DMS53 (cell line): ENCODE measurements around the gene CETN3.

Experiments
- DNase-seq: peaks from one replicate; lab custom pipeline; 2025; lab: John Stamatoyannopoulos, UW

The CETN3 gene

DNA sequence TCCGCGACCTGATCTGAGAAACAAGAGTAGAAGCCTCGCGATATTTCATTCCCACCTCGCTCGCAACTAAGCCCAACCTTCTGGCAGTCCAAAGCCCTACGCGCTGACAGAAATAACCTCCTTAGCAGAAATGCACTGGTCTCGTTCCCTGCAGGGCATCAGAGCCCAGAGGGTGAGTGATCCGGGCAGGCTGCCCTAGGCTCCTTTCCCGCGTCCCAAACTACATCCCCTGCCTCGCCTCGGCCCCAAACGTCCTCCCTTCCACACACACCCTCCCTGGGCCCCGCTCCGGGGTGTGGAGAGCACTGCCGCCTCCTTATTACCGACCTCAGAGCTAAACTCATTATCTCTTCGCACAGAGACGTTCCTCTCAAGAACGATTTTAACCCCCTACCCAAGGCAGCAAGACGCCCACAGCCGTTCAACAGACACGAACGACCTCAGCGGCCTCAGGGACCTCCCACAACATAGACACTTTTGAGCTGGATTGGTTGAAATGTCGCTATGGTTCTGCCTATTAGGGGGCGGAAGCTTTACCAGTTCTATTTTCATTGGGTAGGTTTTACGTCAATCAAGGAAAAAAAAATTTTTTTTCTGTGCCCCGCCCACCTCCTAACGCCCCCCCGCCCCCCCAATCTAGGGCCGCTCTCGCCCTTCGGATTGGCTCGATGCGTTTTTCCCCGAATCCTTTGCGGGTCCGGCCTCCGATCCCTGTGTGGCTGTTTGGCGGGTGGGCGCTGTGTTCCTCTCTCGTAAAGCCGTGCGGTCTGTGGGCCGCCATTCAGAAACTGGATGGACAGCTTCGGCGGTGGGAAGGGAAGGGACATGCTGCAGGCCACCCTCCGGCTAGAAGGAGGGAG is at the start of gene CETN3:
CETN3 (minus strand) TSS at position 439 of the 860 bp plus-strand sequence; CDS start at position 344, 95 bp downstream.
- DNase-seq: peak; percentile 98

DNA sequence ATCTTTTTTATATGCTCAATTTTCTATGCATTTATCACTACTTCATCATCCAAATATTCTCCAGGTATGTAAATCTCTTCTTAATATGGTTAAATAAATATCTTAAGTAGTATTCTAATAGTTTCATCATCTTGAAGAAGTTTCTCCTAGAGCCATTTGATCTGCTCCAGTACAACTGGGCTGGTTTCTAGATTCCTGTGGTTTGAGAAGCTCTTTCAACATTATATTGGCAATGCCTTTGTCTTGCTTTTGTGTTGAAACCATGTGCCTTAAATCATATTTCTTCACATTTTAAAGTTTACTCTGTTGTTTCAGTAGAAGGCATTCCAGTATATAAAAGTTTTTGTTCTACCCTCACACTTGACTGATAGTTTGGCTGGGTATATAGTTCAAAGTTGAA is 37.4 kb upstream of the CETN3 start:
- DNase-seq: no peak

DNA sequence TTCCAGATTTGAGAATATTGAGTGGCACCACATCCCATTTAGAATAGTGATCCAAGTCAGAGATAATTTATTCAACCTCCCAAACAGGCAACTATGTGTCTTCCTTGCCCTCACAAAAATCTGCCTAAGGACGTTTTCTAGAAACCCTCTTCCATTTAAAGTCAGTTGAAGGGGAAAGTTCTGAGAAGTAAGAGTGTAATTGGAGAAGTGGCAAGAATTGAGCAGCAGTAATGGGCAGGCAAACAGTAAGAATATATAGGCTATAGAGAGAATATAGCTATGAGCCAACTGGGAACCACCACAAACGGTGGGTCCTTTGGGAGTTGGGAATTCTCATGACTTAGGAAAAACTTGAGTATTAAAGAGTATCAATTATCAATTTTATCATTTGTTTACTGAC is 31.1 kb upstream of the CETN3 start:
- DNase-seq: no peak

DNA sequence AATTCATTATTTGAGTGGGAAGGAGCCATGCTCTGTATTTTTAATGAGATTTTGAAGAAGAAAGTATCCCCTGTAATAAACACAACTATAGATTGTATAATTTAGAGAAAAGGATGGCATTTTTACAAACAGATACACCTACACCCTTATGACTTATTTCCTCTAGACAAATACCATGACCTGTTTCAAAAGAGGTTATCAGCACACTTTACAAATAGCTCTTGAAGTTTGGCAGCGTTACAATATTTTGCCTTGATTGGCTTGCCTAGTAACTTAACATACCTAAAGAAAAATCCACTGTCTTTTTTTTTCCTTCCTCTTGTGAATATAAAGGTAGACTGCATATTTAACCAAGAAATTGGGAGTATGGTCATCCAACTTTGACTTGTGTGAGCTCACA is 28.5 kb upstream of the CETN3 start:
- DNase-seq: peak; percentile 30

DNA sequence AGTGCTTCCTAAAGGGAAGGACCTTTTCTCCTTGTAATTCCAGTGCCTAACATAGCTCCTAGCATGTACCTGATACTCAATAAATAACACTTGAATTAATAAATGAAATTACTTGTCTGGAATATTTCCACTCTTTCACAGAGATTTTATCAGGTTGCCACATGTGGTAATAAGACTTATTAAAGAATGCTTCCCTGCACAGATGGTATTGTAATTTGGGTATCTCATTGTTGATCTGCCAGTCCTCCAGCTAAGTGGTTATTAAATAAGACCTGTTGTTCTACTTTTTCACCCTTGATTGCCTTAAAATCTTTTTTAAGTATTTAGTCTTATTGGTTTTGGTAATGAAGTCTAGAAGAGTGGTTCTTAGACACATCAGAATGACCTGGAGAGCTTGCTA is 28.1 kb upstream of the CETN3 start:
- no peak for DNase-seq

DNA sequence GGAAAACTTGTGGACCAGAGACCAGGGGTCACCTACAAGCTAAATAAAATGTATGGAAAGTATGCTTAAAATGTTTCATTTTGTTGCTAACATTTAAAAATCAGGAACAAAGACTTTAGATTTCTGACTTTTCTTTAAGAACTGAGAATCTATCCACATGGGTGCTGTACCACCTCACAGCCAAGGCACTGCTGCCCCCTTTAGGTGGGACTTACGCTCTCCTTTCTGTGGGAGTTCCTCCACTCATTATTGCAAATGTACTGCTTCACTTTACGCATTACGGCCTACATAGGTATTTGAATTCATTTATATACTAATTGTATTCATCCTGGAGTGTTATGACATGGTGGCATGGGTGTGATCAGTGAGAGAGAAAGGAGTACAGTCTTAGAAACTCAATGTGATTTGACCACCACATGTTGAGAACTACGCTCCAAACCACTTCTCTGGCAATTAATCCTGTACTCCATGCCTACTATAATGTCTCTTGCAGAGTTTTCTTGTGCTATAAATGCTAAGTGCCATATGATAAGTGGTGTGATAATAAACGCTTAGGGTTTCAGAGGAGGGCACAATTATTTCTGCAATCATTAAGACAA is 24.7 kb upstream of the CETN3 start:
- DNase-seq: peak; percentile 57

DNA sequence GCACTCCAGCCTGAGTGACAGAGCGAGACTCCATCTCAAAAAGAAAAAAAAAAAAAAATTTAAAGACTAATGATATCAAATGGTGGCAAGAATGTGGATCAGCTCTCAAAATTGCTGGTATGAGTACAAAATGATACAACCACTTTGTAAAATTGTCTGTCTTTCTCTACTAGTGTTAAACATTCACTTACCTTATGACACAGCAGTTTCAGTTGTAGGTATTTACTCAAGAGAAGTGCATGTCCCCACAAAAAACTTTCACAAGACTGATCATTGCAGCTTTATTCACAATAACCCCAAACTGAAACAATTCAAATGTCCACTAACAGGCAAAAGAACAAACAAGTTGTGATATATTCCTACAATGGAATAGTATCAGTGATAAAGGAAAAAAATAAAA is 14.7 kb upstream of the CETN3 start:
- no peak for DNase-seq

DNA sequence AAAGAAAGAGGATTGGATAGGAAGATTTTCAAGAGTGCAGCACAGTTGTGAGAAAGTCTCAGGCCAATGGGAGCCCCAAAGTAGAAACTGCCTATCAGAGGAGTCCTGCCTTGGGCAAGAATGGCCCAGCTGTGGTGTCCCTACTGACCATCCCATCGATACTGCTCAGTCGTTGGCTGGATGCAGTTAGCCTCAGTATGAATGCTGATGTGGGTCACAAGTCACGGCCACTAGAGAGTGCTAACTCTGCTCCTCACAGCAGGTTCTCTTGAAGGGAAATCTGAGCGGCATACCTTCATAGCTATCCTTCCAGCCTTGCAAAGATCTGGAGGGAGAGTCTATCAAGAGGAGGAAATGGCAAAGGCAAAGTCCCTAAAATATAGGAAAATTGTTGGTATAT is 11.6 kb upstream of the CETN3 start:
- DNase-seq: peak; percentile 32

DNA sequence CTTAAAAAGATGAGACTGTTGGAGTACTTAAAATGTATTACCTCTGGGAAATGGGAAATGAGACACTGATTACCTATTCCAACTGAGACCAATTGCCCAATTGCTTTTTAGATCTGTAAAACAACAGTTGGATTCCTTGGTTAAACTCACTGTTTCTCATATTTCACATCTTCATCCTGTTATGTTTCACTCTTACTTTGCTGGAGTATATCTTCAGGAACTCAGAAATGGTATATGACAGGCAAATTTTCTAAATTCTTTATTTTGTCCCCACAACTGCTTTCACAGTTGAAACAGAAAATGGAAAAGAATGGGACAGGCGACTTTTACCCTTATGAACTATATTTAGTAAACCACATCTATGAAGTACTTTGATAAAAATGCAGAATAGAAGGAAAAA is 8.7 kb upstream of the CETN3 start:
- DNase-seq: no peak

DNA sequence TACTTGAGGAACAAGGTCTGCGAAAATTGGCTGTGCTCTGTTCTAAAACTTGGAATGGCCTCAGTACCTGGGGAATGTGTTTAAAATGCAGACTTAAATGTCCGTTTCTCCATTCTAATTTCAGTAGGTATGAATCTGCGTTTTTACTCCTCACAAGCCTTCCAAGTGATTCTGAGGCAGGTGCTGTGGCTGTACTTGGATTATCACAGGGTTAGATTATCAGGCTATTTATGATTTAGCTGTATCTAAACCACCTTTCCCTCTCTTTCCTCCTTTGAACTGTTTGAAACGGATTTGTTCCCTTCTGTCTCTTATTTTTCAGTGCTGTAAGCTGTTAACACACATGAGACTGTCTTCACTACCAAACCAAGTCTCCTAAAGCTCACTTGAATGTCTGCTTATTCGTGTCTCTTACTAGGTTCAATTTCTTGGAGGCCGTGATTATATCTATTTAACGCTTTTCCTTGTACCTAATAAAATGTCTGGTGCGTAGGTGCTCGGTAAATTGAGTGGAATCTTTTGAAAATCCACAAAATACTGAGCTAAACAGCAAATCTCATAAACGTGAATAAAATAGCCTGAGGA is 714 bp upstream of the CETN3 start:
- peak; percentile 63 for DNase-seq

DNA sequence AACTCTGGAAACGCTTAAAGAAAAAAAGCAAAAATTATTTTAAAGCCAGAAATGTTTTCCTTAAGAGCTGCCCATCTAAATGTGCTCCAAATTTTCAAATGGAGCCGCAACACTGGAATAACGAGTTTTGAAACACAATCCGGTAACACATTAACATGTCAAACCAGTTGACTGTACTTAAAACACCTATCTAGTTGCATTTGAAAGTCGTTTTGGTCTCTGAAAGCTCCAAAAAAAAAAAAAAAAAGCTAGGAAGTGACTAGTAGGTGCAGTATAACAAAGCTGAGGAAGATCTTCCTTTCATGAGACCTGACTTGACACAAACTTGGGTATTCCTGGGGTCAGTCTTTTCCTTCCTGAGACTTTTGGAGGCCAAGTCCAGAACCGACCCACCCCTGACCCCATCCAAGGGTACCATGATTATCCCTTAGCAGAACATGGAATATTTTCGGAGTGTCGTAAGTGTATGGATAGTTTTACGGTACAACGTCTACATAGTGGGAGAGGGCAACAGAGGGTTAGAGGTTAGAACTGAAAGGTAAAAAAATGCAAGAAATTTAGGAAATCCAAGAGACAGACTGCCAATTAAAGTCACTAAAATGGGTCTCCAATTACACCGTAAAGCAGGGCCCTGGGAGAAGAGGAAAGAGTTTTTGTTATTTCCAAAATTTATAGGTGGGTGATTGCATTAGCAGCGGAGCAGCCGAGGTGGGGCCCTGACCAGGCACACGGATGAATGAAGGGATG is 812 bp downstream of the CETN3 start:
- peak; percentile 77 for DNase-seq

DNA sequence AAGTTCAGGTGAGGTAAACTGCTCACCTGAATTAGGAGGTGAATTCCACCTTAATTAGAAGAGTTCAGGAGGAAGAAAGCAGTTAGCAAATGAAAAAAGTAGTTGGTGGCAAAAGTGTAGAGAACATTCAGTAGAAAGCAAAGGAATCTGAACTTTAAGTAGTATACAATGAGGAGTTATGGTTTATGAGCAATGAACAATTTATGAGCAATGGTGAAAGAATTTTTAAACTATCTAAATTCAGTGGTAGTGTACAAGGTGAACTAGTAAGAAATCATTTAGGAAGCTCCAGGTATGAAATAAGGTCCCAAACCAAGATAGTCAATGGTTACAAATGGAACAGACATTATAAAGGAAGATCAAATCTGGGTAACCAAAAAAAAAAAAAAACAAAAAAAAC is 3.1 kb downstream of the CETN3 start:
- no peak for DNase-seq

DNA sequence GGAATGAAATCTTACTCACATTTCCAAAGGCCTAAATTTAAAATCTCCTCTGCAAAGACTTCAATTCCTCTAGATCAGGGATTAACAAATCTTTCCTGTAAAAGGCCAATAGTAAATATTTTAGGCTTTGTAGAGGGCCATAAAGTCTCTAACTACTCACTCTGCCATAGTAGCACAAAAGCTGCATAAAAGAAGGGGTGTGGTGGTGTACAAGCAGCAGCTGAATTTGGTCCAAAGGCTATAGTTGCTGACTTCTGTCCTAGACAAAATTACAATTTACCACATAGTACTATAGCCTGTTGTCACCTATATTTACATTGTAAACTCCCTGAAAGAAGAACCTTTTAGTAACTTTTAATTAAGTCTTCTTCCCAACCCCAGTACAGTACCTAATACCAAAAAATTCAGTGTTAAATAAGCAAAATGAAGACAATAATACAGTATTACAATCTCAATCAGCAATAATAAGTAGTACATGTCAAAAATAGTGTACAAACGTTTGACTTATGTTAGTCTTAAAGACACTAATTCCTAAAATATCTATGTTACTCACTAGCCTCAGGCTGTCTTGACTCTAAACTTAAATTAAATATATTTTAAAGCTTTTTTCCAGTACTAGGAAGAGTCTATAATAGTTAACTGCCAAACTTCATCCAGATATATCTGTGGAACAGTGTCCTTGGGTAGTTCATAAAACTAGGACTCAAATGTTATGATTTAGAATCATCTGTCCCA is 6.9 kb downstream of the CETN3 start:
- DNase-seq: no peak

DNA sequence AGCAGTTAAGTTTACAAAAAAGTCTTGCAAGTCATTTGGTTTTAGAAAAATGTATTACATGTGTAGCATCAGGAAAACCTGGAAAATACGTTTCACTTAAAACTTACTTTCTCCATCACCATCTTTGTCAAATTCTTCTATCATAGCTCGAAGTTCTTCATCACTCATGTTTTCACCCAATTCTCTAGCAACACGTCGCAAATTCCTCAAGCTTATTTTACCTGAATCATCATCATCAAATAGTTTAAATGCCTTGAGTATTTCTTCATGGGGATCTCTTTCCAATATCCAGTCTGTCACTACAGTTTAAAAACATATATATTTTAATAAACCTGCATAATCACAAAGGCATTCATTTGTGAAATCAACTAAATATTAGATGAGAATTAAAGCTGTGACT is 10.3 kb downstream of the CETN3 start:
- DNase-seq: no peak

DNA sequence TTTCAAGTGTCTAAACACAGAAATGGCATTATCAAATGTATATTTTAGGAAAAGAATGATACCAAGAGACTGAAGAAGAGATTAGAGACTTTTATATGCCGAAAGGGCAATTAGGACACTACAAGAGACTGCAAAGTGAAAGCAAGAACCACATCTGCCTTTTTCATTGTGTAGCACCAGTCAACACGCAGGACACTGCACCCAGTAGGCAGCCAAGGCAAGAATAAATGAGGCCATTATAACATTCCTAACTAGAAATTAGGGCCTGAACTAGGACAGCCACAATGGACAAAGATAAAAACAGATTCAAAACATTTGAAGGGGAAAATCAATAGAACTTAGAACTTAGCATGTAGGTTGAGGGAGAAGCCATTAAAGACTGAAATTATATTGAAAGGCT is 10.8 kb downstream of the CETN3 start:
- no peak for DNase-seq

DNA sequence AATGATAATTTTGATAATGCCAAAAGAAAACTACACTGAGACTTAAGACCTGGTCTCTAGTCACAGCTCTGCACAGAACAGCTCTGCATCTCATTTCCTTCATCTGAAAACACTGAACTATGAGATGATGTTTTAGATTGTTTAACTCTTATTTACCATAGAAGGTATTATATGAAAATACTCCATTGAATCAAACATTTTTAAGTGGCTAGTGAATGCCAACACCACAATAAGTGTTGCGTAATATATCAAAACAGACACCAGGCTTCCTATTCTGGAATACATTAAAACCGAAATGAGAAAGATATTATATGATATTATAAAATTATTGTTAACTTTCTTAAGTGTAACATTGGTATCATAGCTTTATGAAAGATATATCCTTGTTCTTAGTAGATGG is 14.6 kb downstream of the CETN3 start:
- no peak for DNase-seq

DNA sequence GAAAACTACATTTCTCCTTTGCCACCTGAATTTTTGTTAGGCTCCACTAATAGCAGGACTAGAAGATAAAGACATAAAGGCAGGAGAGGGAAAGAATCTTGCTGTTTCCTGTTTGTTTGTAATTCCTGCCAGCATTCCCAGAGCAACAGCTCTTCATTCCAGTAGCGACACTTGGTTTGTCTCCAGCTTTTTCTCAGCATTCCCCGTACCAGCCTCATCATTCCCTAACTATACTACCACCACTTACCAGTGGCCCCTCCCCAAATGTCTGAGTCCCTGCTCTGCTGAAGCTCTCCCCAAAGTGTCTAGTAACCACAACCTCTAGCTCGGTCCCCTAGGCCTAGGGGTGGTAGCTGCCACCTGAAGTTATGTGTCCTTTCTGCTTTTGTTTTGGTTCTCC is 18.6 kb downstream of the CETN3 start:
- no peak for DNase-seq

DNA sequence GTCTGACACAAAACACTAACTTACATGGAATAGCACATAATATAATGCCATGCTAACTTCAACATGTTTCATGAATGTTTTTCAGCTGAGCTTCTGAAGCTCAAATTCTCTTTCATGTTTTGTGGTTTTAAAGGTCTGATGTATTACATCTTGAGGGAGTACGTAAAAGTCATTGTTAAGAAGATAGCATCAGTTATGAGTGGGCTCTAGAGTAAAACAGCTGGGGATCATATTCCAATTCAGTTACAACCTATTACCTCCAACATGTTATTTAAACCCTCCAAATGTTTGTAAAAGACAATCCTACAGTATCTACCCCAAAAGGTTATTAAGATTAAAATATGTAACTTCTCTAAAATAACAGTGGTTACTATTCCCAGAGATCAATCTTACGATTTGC is 19.2 kb downstream of the CETN3 start:
- no peak for DNase-seq

DNA sequence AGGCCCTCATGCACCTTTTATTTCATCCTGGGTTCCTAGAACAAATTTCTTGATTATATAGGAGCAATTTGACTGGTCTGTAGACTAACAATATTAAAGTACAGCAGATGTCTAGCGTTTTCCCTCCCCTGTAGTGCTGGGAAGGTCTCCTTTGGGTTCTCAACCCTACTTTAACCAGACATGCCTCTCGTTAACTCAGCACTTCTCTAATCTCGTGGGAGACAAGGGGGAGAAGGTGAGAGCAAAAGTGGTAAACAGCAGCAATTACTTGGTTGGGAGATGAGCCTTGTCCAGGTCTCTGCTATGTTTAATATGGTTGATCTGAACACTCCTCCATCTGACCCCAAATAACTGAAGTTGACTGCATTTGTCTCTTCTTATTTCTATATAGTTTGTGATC is 22.0 kb downstream of the CETN3 start:
- DNase-seq: no peak

DNA sequence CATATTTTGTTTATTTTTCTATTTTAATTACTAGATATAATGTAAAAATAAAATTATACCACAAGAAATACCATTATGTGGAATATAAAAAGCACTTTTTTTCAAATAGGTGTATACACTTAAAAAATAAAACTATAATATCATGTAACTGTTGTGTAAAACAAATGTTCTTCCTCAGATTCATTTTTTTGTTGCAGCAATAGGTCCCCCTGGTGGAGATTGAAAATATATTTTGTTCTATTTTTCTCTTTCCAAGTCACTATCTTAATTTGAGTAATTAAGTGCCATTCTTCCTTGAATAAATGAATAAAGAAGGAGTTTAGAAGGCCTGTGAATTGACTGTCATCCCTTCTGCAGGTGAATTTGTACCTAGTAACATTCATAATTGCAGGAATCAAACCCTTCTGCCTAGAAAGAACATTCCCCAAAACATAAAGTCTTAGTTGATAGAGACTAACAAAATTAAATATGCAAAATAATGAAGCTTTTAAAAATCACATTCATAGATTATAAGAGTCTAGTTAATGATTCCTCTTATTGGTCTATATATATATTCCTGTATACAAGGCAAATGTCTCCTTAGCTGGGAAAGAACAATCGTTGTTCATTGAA is 23.4 kb downstream of the CETN3 start:
- peak; percentile 62 for DNase-seq

DNA sequence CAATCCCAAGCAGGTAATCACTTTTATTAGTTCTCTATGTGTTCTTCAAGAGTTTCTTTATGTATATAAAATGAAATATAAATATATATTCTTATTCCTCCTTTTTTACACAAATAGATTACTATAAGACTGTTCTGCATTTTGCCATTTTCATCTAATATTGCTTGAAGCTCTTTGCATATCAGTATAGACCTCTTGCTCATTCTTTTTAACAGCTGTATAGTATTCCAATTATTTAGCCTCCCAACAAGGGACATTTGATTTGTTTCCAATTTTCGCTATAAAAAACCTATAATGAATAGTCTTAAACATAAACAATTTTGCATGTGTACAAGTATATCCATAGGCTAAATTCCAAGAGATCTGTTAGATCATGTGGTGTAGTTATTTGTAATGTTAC is 25.2 kb downstream of the CETN3 start:
- DNase-seq: no peak

DNA sequence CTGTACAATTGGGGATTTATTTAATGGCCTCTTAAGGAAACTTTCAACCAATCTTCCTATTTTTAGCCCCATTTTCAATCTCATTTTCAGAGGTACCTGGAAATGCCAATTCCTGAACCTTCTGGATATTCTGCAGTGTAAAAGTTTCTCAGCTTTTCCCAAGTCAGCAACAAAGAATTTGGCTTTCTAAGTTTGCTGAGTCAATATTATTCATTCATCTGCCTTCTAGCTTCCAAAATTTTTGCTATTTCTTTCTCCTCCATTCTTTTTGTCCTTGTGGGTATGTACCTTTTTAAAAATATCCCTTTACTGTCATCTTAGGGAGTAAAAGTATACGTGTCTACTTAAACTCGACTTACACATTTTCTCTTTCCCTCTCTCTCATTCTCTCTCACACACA is 25.7 kb downstream of the CETN3 start:
- DNase-seq: no peak
